Measurements from ENCODE around the gene HS3ST2. TPM values are rescaled to one million over a fixed set of nuclear protein-coding genes. Genes with fewer than 3 reads are reported as not detected.
"Not testable (repeated sequence)": the region's sequence is repeated elsewhere in the genome, so short reads cannot be mapped to it uniquely, and the experiment has no call there.

HS3ST2 gene
- total RNA-seq, 1 donor from 2014 or later, result 0.98 TPM

DNA sequence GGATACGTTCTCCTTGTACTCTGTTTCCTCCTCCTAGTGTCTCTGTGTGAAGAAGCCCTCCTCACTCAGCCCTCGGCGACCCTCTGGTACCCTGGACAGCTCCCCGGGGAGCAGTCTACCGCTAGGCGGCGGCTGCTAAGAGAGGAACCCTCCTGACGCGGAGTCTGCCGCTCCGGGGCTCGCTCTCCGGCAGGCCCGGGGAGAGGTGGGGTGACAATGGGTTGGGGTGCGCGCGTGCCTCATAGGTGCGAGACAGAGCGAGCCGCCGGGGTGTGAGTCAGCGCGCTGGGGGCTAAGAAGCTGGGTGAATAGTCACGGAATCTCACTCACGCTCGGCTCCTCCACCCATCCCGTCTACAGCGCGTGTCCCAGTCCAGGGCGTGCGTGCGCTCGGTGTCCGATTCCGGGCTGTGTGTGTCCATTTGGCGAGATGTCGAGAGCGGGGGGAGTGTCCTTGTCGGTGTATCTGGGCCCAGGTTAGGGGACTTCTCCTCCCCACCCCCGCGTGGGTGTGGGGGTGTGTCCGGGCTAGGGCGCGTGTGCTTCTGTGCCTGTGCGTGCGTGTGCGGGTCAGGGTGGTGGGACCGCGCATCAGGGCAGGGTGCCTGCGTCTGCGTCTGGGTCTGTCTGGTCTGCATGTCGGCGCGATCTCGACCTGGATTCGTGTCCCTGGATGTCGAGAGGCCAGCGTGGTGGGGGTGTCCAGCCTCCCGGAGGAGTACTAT, 577 bp upstream of the HS3ST2 start:
- peak; percentile 24 for DNase-seq (ENCODE audit: low spot score)

DNA sequence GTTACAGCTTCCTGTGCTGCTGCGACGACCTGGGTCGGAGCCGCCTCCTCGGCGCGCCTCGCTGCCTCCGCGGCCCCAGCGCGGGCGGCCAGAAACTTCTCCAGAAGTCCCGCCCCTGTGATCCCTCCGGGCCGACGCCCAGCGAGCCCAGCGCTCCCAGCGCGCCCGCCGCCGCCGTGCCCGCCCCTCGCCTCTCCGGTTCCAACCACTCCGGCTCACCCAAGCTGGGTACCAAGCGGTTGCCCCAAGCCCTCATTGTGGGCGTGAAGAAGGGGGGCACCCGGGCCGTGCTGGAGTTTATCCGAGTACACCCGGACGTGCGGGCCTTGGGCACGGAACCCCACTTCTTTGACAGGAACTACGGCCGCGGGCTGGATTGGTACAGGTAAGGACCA, 746 bp downstream of the HS3ST2 start:
- DNase-seq (ENCODE audit: low spot score), result no peak

DNA sequence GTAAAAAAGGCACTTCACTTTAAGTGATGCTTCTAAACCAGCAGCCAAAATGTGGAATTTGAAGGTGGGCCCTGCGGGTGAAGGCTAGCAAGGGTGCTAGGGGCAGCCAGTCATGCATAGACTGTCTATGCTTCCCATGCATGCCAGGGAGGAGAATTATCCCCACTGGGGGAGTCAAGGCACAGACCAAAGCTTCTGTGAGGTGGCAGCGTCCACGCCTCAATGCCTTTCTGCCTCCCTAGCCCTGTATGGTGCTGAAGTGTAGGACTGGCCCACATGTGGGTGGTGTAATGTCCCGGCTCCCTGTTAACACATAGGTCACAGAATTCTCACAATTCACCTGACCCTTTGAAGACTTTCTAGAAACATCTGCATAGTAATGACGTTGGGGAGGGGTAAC, 1.9 kb downstream of the HS3ST2 start:
- no peak for DNase-seq (ENCODE audit: low spot score)

DNA sequence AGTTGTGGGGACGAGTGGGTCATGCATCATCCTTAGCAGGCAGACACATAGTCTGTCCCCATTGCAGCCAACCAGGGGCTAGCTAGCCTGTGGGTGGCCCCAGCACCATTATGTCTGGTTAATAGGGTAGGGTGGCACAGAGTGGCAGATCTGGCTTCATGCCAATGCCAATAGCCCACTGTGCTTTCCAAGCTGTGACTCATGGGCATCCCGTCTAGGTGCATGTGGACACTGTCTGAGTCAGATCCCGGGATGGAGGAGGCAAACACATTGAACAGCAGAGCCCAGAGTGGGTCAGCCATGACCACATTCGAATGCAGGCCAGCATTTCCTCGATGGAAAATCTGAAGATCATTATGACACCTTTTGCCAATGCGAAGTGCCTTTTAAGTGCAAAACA, 2.5 kb downstream of the HS3ST2 start:
- DNase-seq (ENCODE audit: low spot score), result no peak

DNA sequence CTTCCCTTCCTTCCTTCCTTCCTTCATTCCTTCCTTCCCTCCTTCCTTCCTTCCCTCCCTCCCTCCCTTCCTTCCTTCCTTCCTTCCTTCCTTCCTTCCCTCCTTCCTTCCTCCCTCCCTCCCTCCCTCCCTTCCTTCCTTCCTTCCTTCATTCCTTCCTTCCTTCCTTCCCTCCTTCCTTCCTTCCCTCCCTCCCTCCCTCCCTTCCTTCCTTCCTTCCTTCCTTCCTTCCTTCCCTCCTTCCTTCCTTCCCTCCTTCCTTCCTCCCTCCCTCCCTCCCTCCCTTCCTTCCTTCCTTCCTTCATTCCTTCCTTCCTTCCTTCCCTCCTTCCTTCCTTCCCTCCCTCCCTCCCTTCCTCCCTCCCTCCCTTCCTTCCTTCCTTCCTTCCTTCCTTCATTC, 4.8 kb downstream of the HS3ST2 start:
- DNase-seq (ENCODE audit: low spot score), result not testable (repeated sequence)

DNA sequence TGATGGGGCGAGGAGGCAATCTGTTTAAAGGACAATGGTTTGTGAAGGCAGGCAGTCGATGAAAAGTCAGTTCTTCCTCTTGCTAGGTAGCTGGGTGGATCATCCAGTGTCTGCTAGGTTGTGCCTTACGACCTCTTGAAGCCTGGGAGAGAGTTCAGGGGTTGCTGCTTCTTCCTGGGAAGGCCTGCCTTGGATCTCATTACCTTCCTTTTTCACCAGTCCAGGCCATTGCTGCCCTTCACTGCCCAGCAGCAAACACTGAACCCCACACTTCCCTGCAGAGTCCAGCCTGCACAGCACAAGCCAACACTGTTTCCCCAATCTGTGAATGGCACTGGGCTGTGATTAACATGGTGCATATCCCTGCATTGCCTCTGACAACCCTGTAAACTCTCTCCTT, 24.7 kb downstream of the HS3ST2 start:
- no peak for DNase-seq (ENCODE audit: low spot score)

DNA sequence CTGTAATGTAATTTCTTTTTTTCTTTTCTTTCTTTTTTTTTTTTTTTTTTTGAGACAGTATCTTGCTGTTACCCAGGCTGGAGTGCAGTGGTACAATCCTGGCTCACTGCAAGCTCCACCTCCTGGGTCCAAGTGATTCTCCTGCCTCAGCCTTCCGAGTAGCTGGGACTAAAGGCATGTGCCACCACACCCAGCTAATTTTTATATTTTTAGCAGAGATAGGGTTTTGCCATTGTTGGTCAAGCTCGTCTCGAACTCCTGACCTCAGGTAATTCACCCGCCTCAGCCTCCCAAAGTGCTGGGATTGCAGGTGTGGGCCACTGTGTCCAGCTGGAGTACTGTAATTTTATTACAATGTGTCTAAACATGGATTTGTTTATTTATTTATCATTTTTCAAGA, 28.1 kb downstream of the HS3ST2 start:
- not testable (repeated sequence) for DNase-seq (ENCODE audit: low spot score)

DNA sequence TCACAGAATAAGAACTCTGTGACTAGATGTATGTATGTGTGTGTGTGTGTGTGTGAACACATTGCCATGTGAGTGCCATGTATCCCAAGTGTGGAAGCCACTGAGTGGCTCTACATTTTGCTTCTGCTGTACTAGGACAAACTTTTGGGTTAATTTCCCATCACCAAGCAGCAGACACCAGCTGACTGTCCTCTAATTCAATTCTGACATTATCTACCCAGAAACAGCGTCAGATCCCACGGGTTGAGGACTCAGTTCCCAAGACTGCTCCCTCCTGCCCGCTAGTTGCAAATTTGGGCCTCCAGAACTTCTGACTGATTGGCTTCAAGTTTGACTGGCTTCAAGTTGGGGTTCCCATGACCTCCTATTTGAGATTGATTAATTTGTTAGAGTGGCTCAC, 29.2 kb downstream of the HS3ST2 start:
- no peak for DNase-seq (ENCODE audit: low spot score)

DNA sequence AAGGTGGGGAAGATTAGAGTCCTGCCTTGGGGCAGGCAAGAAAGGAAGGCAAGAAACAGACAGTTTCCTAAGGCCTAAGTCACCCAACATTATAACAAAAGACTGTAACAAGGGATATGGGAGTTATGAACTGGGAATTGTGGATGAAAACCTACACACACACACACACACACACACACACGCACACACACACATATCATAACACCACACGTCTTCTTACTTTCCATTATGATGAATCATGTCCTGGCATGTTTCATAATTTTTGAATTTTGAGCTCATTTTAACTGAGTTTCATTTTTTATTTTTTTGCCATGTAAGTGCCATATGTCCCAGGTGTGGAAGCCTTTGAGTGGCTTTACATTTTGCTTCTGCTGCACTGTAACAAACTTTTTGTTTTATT, 29.9 kb downstream of the HS3ST2 start:
- DNase-seq (ENCODE audit: low spot score), result no peak

DNA sequence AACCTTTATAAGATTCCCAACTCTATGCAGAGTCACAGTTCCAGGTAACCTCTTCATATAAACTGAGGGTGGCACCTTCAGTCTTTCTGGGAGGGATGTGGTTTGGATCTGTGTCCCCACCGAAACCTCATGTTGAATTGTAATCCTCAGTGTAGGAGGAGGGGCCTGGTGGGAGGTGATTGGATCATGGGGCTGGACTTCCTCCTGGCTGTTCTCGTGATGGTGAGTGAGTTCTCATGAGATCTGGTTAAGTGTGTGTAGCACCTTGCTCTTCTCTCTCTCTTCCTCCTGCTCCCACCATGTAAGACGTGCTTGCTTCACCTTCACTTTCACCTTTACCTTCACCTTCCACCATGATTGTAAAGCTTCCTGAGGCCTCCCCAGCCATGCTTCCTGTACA, 30.5 kb downstream of the HS3ST2 start:
- no peak for DNase-seq (ENCODE audit: low spot score)

DNA sequence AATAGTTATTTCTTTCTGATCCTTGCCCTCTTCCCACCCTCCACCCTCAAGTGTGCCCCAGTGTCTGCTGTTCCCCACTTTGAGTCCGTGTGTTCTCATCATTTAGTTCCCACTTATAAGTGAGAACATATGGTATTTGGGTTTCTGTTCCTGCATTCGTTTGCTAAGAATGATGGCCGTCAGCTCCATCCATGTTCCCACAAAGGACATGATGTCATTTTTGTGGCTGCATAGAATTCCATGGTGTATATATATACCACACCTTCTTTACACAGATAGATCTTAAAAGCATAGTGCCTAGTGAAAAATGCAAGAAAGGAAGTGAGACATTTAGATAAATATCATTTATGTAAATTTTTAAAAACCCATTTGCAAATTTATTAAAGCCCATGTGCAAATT, 33.1 kb downstream of the HS3ST2 start:
- DNase-seq (ENCODE audit: low spot score), result no peak

DNA sequence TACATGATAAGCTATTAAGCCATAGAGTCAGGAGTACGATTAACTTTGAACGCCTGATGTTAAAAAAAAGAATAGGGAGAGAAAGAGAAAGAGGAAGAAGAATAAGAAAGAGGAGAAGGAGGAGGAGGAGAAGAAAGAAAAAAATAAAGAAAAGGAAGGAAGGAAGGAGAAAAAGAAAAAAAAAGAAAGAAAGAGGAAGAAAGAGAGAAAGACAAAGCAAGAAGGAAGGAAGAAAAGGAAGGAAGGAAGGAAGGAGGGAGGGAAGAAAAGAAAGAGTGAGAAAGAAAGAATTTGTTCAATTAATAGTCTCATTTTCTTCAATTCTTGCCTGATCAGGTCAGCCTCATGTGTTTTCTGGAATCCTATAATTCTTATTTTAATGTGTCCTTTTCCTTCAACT, 33.7 kb downstream of the HS3ST2 start:
- DNase-seq (ENCODE audit: low spot score), result no peak

DNA sequence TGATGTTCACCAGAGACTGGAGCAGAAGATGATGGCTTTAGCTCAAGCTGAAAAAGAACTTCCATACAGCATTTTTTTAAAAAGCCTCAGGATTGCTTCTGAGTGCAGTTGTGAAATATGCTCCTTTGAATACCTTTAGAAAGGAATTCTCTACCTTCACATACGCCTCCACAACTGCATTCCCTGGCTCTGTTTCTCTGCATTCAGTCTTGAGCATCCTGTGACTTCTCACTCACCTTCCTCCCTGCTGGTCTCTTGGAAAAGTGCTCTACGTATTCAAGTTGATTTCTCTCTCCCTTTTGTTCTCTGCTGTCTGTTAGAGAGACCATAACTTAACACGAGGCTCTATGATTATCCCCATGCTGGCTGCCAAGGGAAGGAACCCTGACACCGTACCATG, 34.5 kb downstream of the HS3ST2 start:
- no peak for DNase-seq (ENCODE audit: low spot score)

DNA sequence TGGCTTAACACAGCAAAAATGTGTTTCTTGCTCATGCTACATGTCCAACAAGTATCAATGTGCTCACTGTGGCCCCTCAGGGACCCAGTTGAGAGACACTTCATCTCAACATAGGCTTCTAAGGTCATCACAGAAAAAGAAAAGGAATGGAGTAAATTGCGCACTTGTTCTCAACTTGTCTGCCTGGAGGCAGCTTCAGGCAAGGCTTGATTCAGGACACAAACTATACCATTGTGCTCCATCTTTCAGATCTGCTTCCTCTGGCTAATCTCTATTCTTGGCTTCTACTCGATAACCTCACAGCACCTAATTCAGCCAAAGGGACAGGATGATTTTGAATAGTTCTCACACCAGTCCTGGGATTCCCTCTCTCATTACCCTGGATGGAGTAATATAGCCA, 35.6 kb downstream of the HS3ST2 start:
- DNase-seq (ENCODE audit: low spot score), result no peak

DNA sequence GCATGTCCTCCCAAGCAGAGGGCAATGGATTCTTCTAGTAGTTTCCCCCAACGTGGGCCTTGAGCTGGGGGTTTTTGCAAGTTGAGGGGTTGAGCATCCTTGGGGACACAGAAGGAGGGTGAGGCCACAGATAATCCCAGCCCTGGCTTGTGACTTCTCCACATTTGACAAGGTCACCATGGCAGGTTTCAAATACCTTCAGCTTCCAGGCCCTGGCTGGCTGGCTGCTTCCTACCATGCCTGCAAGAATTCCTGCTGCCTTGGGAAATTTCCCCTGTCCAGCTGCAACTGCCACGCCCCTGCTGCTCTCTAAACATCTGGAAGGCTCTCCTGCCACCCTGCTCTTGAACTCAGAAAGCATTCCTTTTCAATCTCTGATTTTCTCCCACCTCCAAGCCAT, 41.3 kb downstream of the HS3ST2 start:
- no peak for DNase-seq (ENCODE audit: low spot score)

DNA sequence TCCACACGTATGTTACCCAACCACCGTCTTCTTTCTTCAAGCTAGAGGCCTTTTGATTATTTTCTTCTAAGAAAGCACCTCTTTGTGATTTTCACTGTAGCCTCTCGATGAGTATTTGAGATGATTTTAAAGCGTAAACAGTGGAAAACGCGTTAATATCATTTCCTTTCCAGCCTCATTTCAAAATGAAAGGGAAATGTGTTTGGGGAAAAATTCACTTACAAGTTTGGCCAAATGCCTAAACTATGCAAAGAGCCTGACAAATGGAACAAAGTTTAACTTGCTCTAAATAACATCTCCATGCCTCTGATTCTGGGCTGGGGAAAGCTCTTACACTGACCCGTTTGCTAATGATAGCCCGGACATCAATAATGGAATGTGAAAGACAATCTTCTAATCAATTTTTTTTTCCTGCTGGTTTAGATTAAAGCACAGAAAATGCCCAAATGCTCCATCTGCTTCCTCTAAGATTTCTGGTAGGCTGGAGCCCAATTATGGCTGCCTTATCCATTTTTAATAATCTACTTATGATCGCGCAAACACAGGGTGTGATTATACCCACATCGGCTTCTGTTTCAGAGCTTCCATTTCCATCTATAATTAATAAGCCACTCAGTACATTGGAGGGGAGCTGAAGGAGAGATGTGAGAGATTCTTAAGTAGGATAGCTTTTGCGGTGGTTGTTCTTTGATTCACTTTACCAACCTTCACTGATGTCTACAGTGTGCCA, 43.5 kb downstream of the HS3ST2 start:
- no peak for DNase-seq (ENCODE audit: low spot score)

DNA sequence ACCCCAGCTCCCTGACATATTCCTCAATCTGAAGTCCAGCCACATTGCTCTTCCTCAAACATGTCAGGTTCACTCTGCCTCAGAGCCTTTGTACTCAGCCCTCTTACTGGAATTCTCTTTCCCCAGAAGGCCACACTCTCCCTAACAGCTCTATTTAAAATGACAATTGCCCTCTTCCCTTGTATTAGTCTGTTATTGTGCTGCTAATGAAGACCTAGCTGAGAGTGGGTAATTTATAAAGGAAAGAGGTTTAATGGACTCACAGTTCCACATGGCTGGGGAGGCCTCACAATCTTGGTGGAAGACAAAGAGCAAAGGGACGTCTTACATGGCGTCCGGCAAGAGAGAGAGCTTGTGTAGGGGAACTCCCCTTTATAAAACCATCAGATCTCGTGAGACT, 46.0 kb downstream of the HS3ST2 start:
- no peak for DNase-seq (ENCODE audit: low spot score)

DNA sequence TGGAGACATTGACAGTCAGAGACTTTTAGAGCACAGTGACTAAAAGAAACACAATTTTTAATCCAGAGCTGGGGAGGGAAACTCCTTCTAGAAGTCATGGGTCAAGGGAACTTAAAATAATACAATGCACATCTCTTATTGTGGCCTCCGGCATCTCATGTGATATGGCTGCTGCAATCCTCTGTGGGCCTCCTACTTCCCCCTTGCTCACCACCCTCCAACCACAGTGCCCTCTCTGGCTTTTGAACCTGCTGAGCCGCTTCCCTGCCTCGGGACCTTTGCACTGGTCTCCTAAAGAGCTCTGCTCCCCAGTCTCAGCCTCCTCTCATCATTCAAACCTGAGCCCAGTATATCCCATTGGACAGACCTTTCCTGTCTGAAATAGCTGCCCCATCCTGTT, 47.6 kb downstream of the HS3ST2 start:
- no peak for DNase-seq (ENCODE audit: low spot score)

DNA sequence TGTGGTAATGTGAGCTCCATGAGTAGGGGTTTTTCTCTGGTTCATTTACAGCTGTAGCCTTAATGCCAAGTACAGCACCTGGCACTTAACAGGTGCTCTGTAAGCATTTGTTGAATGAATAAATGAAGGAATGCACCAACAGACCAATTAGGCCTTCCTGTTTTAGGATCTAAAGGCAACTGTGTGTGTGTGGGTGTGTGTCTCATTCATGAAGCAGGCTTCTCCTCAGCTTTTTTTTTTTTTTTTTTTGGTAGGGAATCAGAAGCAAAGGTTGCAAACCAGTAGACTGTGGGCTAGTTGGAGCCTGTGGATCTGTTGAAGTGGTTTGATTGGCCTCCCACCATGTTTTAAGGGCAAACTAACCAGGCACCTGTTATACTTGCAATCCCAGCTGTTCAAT, 48.1 kb downstream of the HS3ST2 start:
- DNase-seq (ENCODE audit: low spot score), result no peak

DNA sequence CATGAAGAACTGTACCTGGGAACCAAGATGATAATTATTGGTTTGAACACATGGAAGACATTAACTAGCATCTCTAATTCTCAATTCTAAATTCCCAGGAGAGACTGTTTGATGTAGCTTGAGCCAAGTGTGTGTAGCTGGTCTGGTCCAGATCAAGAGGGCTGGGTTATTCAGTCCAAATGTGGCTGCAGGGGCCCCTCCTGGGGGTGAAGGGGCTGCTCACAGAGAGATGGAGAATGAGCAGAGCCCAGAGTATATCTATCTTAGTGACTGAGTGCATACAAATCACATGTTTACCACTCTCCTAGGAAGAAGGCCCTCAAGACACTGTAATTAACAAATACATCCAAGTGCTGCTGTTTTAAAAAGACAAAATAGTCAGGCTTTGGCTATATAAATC, 50.4 kb downstream of the HS3ST2 start:
- DNase-seq (ENCODE audit: low spot score), result no peak

DNA sequence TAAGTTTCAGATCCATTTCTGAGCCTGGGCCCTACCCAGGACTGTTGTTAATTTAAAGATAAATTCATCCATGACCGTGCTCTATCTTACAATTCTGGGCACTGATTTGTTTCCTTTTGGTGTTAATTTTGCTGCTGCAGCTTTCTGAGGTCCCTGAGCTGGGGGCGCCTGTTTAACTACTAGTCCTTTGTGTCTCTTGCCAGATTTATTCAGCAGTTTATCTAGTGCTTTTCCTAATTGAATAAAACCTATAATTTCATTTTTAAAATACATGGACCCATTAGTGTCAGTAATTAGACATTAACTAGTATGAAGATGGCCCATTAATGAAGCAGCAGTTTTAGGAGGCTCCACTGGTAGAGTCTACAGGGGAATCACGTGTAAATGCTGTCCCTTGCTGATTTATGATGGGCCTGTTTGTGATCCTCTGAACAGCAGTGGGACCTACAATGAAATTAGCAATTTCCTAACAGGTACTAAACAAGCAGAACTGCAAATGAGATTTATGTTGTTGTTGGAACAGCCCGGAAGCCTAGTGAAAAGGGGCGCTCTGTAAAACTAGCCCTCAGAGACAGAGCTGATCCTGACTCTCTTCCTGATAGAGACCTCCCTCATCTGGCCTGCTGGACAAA, 54.7 kb downstream of the HS3ST2 start:
- DNase-seq (ENCODE audit: low spot score), result no peak

DNA sequence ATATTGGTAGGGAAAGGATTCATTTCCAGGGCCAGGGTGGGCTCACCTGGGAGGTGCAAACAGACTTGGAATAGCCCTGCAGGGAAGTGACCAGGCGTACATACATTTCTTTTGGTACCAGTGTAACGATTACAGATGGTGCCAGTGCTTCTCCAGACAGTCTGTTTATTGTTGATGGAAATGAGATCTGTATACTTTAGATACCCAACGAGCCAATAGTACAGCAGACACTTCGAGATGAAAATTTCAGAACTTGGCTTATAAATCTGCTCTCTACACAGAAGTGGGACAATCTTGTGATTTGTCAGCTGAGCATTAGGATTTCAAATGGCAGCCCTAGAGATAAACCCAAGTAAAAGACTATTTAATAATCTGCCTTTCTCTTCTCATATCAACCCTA, 57.9 kb downstream of the HS3ST2 start:
- DNase-seq (ENCODE audit: low spot score), result no peak

DNA sequence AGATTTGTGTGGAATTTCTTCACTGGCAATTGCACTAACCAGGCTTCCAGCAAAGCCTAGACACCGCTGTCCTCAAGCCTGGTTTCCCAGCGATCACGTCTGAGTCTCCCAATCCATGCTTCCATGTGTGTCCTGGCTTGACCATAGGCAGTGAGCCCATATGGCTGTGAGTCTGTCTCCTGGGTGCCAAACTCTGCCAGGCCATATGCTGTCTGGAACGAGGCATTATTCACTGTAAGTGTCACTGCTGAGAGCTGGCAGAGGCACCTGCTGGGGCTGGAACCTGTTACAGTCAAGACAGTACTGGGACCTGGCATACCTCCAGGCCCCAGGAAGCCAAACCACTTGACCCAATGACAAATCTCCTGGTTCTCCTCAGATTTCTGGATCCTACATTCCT, 60.4 kb downstream of the HS3ST2 start:
- no peak for DNase-seq (ENCODE audit: low spot score)
